NCI-H187 treated with DMSO at 0.1 percent for 48 hours (cell line): ENCODE results near the gene VAT1L.
A peak's percentile ranks its signal among the peaks of the same experiment; 100 is the strongest.
"Not testable (repeated sequence)": the region's sequence is repeated elsewhere in the genome, so short reads cannot be mapped to it uniquely, and the experiment has no call there.

Experiments
- DNase-seq: peaks from one replicate; lab custom pipeline; 2025; lab: John Stamatoyannopoulos, UW

VAT1L gene

GRCh38 chr16:77913738-77914253, 125.4 kb downstream of the VAT1L start:
- DNase-seq, result no peak

GRCh38 chr16:77916111-77916510, 127.7 kb downstream of the VAT1L start:
- no peak for DNase-seq

GRCh38 chr16:77917971-77918370, 129.6 kb downstream of the VAT1L start:
- no peak for DNase-seq

- DNase-seq, result no peak
These were observed 130.7 kb downstream of the VAT1L start for GRCh38 chr16:77918809-77919707.

DNA sequence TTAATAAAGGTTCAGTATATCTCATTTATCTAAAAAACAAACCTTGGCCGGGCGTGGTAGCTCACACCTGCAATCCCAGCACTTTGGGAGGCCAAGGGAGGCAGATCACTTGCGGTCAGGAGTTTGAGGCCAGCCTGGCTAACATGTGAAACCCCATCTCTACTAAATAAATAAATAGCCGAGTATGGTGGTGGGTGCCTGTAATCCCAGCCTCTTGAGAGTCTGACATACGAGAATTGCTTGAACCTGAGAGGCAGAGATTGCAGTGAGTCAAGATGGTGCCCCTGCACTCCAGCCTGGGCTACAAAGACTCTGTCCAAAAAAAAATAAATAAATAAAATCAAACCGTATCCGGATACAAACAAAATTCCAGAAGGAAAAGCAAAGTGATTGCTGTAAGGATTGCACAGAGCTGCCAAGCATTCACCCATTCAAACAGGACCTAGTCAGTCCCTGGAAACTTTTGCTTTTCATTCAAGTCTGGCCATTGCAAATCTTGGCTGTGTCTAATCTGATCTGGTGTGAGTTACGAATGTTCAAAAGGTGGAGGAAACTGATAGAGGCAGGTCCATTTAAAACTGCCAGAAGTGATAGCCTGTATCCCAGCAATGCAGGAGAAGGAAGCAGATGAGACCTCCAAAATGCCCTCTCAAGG, 131.5 kb downstream of the VAT1L start:
- DNase-seq, result no peak

DNA sequence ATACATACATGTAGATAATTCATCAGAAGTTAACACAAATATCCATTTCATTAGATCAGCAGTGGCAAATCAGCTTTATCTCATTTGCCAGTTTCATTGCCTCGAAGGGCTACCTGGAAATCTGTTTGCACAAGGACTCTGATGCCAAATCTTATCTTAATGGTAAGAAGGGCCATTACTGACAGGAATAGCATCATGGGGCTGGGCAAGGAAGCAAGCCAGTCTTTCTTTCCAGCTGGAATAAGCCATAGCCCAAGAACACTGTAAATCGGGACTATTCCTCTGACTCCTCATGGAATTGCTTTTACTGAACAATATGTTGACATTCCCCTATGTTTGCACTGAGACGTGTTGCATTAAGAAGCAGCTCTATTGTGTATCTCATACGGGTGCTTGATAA, 132.6 kb downstream of the VAT1L start:
- DNase-seq, result no peak

- no peak for DNase-seq
These were observed 133.9 kb downstream of the VAT1L start for GRCh38 chr16:77922228-77922754.

GRCh38 chr16:77925531-77925930, 137.2 kb downstream of the VAT1L start:
- no peak for DNase-seq

- DNase-seq, result peak; percentile 37
These were observed 139.7 kb downstream of the VAT1L start for GRCh38 chr16:77928096-77928495.

DNA sequence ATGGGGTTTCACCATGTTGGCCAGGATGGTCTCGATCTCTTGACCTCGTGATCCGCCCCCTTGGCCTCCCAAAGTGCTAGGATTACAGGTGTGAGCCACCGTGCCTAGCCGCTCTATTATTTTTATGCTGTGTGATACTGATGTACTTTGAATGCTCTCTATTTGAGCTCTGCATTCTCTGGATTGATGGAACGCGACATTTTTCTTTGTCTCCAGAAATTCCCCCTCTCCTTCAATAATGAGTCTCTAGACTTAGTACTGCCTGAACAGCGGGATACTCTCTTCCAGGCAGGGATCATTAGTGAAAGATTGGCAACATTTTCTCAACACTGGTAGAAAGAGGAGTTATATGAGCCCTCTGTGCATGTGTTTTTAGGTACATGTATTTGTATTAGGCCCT, 140.6 kb downstream of the VAT1L start:
- DNase-seq, result no peak

- DNase-seq, result no peak
These were observed 142.7 kb downstream of the VAT1L start for GRCh38 chr16:77931058-77931457.

DNA sequence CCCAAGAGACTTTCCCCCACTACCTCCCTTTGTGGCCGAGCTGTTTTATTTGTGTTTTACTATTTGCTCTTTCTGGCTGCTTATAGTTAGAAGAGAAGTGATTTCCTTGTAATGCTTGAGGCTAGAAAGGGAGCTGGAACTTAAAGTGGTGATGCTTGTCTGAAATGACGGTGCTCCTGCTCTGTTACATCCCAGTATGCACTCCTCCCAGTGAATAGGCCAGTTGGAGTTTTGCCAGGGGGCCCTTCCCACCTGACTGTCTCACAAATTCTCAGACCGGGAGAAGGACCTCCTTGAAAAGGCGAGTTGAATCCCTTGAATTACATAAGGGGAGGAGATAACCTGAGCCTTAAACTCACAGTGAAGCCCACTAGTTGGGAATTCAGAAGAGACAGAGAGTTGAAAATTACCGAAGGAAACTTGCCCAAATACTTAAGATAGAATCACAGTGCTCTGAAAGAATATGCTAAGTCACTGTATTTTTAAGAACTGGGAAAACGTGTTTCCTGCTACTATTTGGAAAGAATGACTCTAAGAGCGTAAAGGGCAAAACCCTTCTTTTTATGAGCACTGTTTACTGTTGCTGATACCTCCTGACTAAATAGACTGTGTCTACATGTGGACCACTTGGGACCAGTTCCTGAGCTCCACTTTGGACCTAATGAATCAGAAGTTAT, 149.2 kb downstream of the VAT1L start:
- no peak for DNase-seq

DNA sequence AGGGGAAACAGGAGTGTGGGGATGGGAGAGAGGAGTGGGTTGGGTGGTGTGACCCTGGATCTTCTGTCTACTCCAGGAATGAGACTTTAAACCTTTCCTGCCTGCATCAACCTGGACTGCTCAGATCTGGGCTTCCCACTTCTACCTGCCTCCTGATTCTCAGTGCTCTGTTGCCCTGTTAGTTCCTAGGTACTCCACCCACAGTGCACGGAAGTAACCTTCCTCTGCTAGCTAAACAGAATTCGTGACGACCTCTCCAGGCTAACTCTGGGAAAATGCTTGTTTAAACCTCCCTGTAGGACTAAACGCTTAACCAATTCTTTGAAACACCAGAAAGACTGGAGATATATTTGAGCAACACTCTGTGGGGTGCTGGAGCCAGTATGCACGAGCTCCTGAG, 150.5 kb downstream of the VAT1L start:
- no peak for DNase-seq

GRCh38 chr16:77939968-77940367, 151.6 kb downstream of the VAT1L start:
- no peak for DNase-seq

- peak; percentile 72 for DNase-seq
These were observed 155.4 kb downstream of the VAT1L start for GRCh38 chr16:77943801-77944200.

- no peak for DNase-seq
These were observed 156.3 kb downstream of the VAT1L start for GRCh38 chr16:77944631-77945030.

DNA sequence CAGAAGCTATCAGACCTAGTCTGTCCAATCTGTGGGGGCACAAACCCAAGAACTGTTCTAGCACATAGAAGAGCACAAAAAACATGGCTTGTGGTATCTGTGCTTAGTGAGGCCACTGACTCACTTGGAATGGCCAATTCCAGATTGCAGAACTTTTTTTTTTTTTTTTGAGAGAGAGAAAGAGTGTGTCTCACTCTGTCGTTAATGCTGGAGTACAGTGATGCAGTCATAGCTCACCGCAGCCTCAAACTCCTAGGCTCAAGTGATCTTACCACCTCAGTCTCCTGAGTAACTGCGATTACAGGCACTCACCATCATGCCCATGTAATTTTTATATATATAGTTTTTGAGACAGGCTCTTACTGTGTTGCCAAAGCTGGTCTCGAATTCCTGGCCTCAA, 156.8 kb downstream of the VAT1L start:
- DNase-seq, result no peak

- DNase-seq, result no peak
These were observed 158.5 kb downstream of the VAT1L start for GRCh38 chr16:77946823-77947222.

DNA sequence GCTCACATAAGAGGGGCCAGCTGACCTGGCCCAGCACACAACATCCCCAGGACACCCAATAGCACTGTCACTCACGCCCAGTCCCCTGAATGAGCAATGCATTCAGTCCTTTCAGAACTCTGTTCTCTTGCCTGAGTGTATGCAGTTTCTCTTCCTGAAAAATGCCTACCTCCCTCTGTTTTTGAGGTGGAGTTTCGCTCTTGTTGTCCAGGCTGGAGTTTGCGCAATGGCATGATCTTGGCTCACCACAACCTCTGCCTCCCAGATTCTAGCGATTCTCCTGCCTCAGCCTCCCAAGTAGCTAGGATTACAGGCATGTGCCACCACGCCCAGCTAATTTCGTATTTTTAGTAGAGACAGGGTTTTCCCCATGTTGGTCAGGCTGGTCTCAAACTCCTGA, 159.2 kb downstream of the VAT1L start:
- not testable (repeated sequence) for DNase-seq

GRCh38 chr16:77948835-77949234, 160.5 kb downstream of the VAT1L start:
- no peak for DNase-seq

GRCh38 chr16:77949445-77949844, 161.1 kb downstream of the VAT1L start:
- no peak for DNase-seq

DNA sequence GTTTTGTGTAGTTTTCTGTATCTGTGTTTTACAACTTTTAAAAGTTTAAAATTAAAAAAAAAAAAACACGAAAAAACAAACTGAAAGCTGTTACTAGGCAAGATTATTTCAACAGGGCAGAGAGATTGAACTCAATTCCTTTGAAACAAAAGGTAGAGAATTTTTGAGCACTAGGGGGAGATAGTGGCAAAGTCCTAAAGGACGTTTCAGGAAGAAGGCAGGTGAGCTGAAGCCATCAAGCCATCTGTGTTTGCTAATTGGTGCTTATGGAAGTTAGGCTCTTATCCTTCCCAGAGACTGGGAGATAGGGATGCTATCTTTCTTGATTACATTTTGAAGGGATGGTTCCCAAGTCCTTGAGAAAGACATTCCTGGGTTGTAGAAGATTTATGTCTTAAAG, 163.4 kb downstream of the VAT1L start:
- peak; percentile 12 for DNase-seq
